ENCODE results near the gene SLC25A42. TPM values are rescaled to one million over a fixed set of nuclear protein-coding genes. Genes with fewer than 3 reads are reported as not detected.

SLC25A42 gene
- total RNA-seq, 1 experiment from 2014 or later = 8.0 TPM

- no peak overlapping the region for H3K4me2 ChIP-seq (ENCODE audit: low read length)
- H3K4me3 ChIP-seq (ENCODE audit: low read length) = no peak overlapping the region
- no peaks in the 10 kb centered on the region for H3K27me3 ChIP-seq (ENCODE audit: low read length)
- TF ChIP-seq EZH2 (IDR thresholded peaks at IDR 0.05; ENCODE audit: low read length, unreplicated experiment) (no peak), CTCF (conservative IDR thresholded peaks at IDR 0.05; ENCODE audit: low read depth, low read length) (no peak), EZH2phosphoT487 (IDR thresholded peaks at IDR 0.05; ENCODE audit: borderline replicate concordance, low read length) (no peak)
- no TSS peak for BruUV-seq (replicated peaks)
- no peaks in the 10 kb centered on the region for H3K4me1 ChIP-seq (ENCODE audit: insufficient read depth, low read length)
- DNase-seq (no peak), ATAC-seq (no peak)
- no peaks in the 10 kb centered on the region for H3K79me2 ChIP-seq (ENCODE audit: low read length)
- ChIA-PET CTCF (no interaction called here), POLR2A (ENCODE audit: unreplicated experiment) (no interaction called here)
- intact Hi-C loops (cut with micrococcal nuclease) = no loop called here
- no peaks in the 10 kb centered on the region; the same call in 1 of the 2 replicates for H3K9me3 ChIP-seq (ENCODE audit: low read length)
- H3F3A ChIP-seq (ENCODE audit: low read length, unreplicated experiment) = no peaks in the 10 kb centered on the region
- H3K9me2 ChIP-seq (replicated peaks; ENCODE audit: low read length) = no peaks in the 10 kb centered on the region
- H3K9ac ChIP-seq (ENCODE audit: low read length) = no peak overlapping the region
- no peak overlapping the region for H3K27ac ChIP-seq (ENCODE audit: low read length)
- no peak overlapping the region for H2AFZ ChIP-seq (ENCODE audit: low read length)
- H3K36me3 ChIP-seq (ENCODE audit: low read depth, low read length) = 0 out of 2 replicates have a peak, but pooled peaks cover 10% of the 10 kb centered on the region
- no peaks in the 10 kb centered on the region for H4K20me1 ChIP-seq (ENCODE audit: low read length)
These were observed 59.6 kb downstream of the SLC25A42 start for GRCh38 chr19:19123386-19123785.

- H4K20me1 ChIP-seq (ENCODE audit: low read length) = no peaks in the 10 kb centered on the region
- no peaks in the 10 kb centered on the region for H3K4me1 ChIP-seq (ENCODE audit: insufficient read depth, low read length)
- H3F3A ChIP-seq (ENCODE audit: low read length, unreplicated experiment) = no peaks in the 10 kb centered on the region
- ChIA-PET POLR2A (ENCODE audit: unreplicated experiment) (no interaction called here), CTCF (no interaction called here)
- H3K4me2 ChIP-seq (ENCODE audit: low read length) = no peak overlapping the region
- H3K9ac ChIP-seq (ENCODE audit: low read length) = no peak overlapping the region
- H3K79me2 ChIP-seq (ENCODE audit: low read length) = no peaks in the 10 kb centered on the region
- intact Hi-C loops (cut with micrococcal nuclease) = no loop called here
- no peaks in the 10 kb centered on the region for H3K27me3 ChIP-seq (ENCODE audit: low read length)
- TF ChIP-seq EZH2phosphoT487 (IDR thresholded peaks at IDR 0.05; ENCODE audit: borderline replicate concordance, low read length) (no peak), CTCF (conservative IDR thresholded peaks at IDR 0.05; ENCODE audit: low read depth, low read length) (no peak), EZH2 (IDR thresholded peaks at IDR 0.05; ENCODE audit: low read length, unreplicated experiment) (no peak)
- no peaks in the 10 kb centered on the region; the same call in 1 of the 2 replicates for H3K9me3 ChIP-seq (ENCODE audit: low read length)
- H3K27ac ChIP-seq (ENCODE audit: low read length) = no peak overlapping the region
- ATAC-seq (no peak), DNase-seq (no peak)
- H3K36me3 ChIP-seq (ENCODE audit: low read depth, low read length) = 0 out of 2 replicates have a peak, but pooled peaks cover 10% of the 10 kb centered on the region
- H2AFZ ChIP-seq (ENCODE audit: low read length) = no peak overlapping the region
- H3K9me2 ChIP-seq (replicated peaks; ENCODE audit: low read length) = no peaks in the 10 kb centered on the region
- no TSS peak for BruUV-seq (replicated peaks)
- H3K4me3 ChIP-seq (ENCODE audit: low read length) = no peak overlapping the region
These were observed 62.3 kb downstream of the SLC25A42 start for GRCh38 chr19:19126102-19126501.

- Histone ChIP-seq H3K9ac (ENCODE audit: low read length) (no peak overlapping the region), H3K9me2 (replicated peaks; ENCODE audit: low read length) (no peaks in the 10 kb centered on the region), H3K4me2 (ENCODE audit: low read length) (no peak overlapping the region), H3F3A (ENCODE audit: low read length, unreplicated experiment) (no peaks in the 10 kb centered on the region), H4K20me1 (ENCODE audit: low read length) (no peaks in the 10 kb centered on the region), H3K4me3 (ENCODE audit: low read length) (no peak overlapping the region), H2AFZ (ENCODE audit: low read length) (no peak overlapping the region), H3K9me3 (ENCODE audit: low read length) (0 out of 2 replicates have a peak, but pooled peaks cover 5% of the 10 kb centered on the region), H3K4me1 (ENCODE audit: insufficient read depth, low read length) (0 out of 2 replicates have a peak, but pooled peaks cover 1% of the 10 kb centered on the region), H3K79me2 (ENCODE audit: low read length) (peaks cover 1% of the 10 kb centered on the region), H3K27me3 (ENCODE audit: low read length) (no peaks in the 10 kb centered on the region), H3K36me3 (ENCODE audit: low read depth, low read length) (peaks cover 15% of the 10 kb centered on the region), H3K27ac (ENCODE audit: low read length) (no peak overlapping the region)
- BruUV-seq (replicated peaks) = no TSS peak
- ATAC-seq = no peak
- CTCF ChIA-PET = no interaction called here
- POLR2A ChIA-PET (ENCODE audit: unreplicated experiment) = no interaction called here
- DNase-seq = no peak
- TF ChIP-seq EZH2 (IDR thresholded peaks at IDR 0.05; ENCODE audit: low read length, unreplicated experiment) = no peak
- no peak for TF ChIP-seq CTCF (conservative IDR thresholded peaks at IDR 0.05; ENCODE audit: low read depth, low read length)
- TF ChIP-seq EZH2phosphoT487 (IDR thresholded peaks at IDR 0.05; ENCODE audit: borderline replicate concordance, low read length) = no peak
- intact Hi-C loops (cut with micrococcal nuclease) = no loop called here
These were observed 68.2 kb downstream of the SLC25A42 start for GRCh38 chr19:19131989-19132388.
